Stimulated activated CD4-positive, alpha-beta T cell treated with anti-CD3 and anti-CD28 coated beads, Interleukin-12 subunit alpha, Interleukin-12 subunit beta, amount 100 ng/mL, for 48 hours (primary cell): Measurements from ENCODE around the gene CNKSR2.

Experiments used
- DNase-seq, 3 donors: peaks; one replicate each; pipeline ENCODE4 v3.0.0-alpha.2; 2020; ENCODE audit warnings: low read depth in 2 of 3, low spot score in 1 of 3

Gene CNKSR2

GRCh38 chrX:21374163-21374993 is at the start of gene CNKSR2:
Gene CNKSR2, plus strand, starts transcription at chrX:21374418. Its CDS starts 480 bp downstream, at chrX:21374898.
- peak; percentile 18 to 51 (median 38) for DNase-seq

- no peak for DNase-seq
Observed at GRCh38 chrX:21354725-21355124, 19.5 kb upstream of the CNKSR2 start.

- DNase-seq, result no peak
Observed at GRCh38 chrX:21355831-21356230, 18.4 kb upstream of the CNKSR2 start.

- DNase-seq, result no peak
Observed at GRCh38 chrX:21369613-21370012, 4.6 kb upstream of the CNKSR2 start.

- DNase-seq, result no peak
Observed at GRCh38 chrX:21373001-21373400, 1.2 kb upstream of the CNKSR2 start.

- peak in 1 of 3 donors; percentile 8 for DNase-seq
Observed at GRCh38 chrX:21373637-21374162, 518 bp upstream of the CNKSR2 start.

GRCh38 chrX:21374994-21375707 is 933 bp downstream of the CNKSR2 start:
- no peak for DNase-seq

GRCh38 chrX:21375708-21376009 is 1.4 kb downstream of the CNKSR2 start:
- DNase-seq, result no peak

GRCh38 chrX:21376636-21377035 is 2.4 kb downstream of the CNKSR2 start:
- no peak for DNase-seq

GRCh38 chrX:21379991-21380390 is 5.8 kb downstream of the CNKSR2 start:
- no peak for DNase-seq

GRCh38 chrX:21382715-21383114 is 8.5 kb downstream of the CNKSR2 start:
- no peak for DNase-seq

GRCh38 chrX:21383546-21383945 is 9.3 kb downstream of the CNKSR2 start:
- DNase-seq, result no peak

GRCh38 chrX:21384178-21384577 is 10.0 kb downstream of the CNKSR2 start:
- DNase-seq, result no peak

- no peak for DNase-seq
Observed at GRCh38 chrX:21394792-21395191, 20.6 kb downstream of the CNKSR2 start.

GRCh38 chrX:21398426-21398825 is 24.2 kb downstream of the CNKSR2 start:
- no peak for DNase-seq

- no peak for DNase-seq
Observed at GRCh38 chrX:21400408-21401121, 26.3 kb downstream of the CNKSR2 start.

GRCh38 chrX:21408307-21408706 is 34.1 kb downstream of the CNKSR2 start:
- DNase-seq, result no peak

GRCh38 chrX:21408788-21409187 is 34.6 kb downstream of the CNKSR2 start:
- no peak for DNase-seq

- no peak for DNase-seq
Observed at GRCh38 chrX:21412029-21412428, 37.8 kb downstream of the CNKSR2 start.

GRCh38 chrX:21412883-21413282 is 38.7 kb downstream of the CNKSR2 start:
- no peak for DNase-seq

GRCh38 chrX:21427086-21427485 is 52.9 kb downstream of the CNKSR2 start:
- DNase-seq, result no peak

GRCh38 chrX:21437036-21437435 is 62.8 kb downstream of the CNKSR2 start:
- DNase-seq, result no peak
